Fibroblast of lung (primary cell): ENCODE data around the gene AKAP7. TPM values are rescaled to one million over a fixed set of nuclear protein-coding genes. Genes with fewer than 3 reads are reported as not detected.
A peak's percentile ranks its signal among the peaks of the same experiment; 100 is the strongest.

ENCODE experiments used
- DNase-seq, 2 donors: peaks; one replicate each; pipeline versions ENCODE4 v3.0.0 to v3.0.0-alpha.2; 2010; ENCODE audit warnings: low read depth in 2 of 2
- H2AFZ ChIP-seq: 2 replicates; pipeline ENCODE4 v1.5.1; 2012; ENCODE audit warnings: low read length, control low read depth, inconsistent platforms
- H3K27ac ChIP-seq: 2 replicates; pipeline ENCODE4 v1.5.1; 2011; ENCODE audit warnings: low read length, control low read depth; ENCODE audit not compliant: insufficient read depth
- H3K27me3 ChIP-seq: 2 replicates; pipeline ENCODE4 v1.5.1; 2011; ENCODE audit warnings: mild to moderate bottlenecking, low read length; ENCODE audit not compliant: control insufficient read depth, insufficient read depth
- H3K36me3 ChIP-seq: 2 replicates; pipeline ENCODE4 v1.5.1; 2011; ENCODE audit warnings: low read length; ENCODE audit not compliant: control insufficient read depth, insufficient read depth
- H3K4me1 ChIP-seq: 2 replicates; pipeline ENCODE4 v1.5.1; 2011; ENCODE audit warnings: low read length; ENCODE audit not compliant: control insufficient read depth, insufficient read depth; ENCODE audit errors: extremely low read depth
- H3K4me2 ChIP-seq: 2 replicates; pipeline ENCODE4 v1.5.1; 2011; ENCODE audit warnings: low read length, control low read depth; ENCODE audit not compliant: insufficient read depth; ENCODE audit errors: extremely low read depth
- H3K4me3 ChIP-seq, 4 experiments: fragments of 200-600 bp in 1 of 4; sonication (generic) in 1 of 4; replicated peaks in 1 of 4; 2 replicates each; pipeline ENCODE4 v1.5.1; 2011 to 2016; ENCODE audit warnings: low read length in 4 of 4, low read depth in 3 of 4, mild to moderate bottlenecking in 3 of 4, control low read depth in 2 of 4, inconsistent platforms in 1 of 4, mixed read lengths in 1 of 4; ENCODE audit not compliant: insufficient read depth in 1 of 4; ENCODE audit errors: control extremely low read depth in 1 of 4
- H3K79me2 ChIP-seq: 2 replicates; pipeline ENCODE4 v1.5.1; 2012; ENCODE audit warnings: mild to moderate bottlenecking, low read length, inconsistent platforms; ENCODE audit not compliant: control insufficient read depth, insufficient read depth
- H3K9ac ChIP-seq: 2 replicates; pipeline ENCODE4 v1.5.1; 2011; ENCODE audit warnings: mild to moderate bottlenecking, low read length, control low read depth; ENCODE audit not compliant: insufficient read depth
- H3K9me3 ChIP-seq: 2 replicates; pipeline ENCODE4 v1.5.1; 2012; ENCODE audit warnings: low read depth, low read length; ENCODE audit not compliant: control insufficient read depth, insufficient read depth
- H4K20me1 ChIP-seq: 2 replicates; pipeline ENCODE4 v1.5.1; 2011; ENCODE audit warnings: low read length; ENCODE audit not compliant: control insufficient read depth, insufficient read depth; ENCODE audit errors: extremely low read depth
- CTCF ChIP-seq, 2 donors: IDR thresholded peaks in 1 of 2; conservative IDR thresholded peaks in 1 of 2; 1 replicate in 1 of 2; 2 replicates in 1 of 2; pipeline ENCODE4 v1.5.1; 2011 to 2012; ENCODE audit warnings: low read length in 2 of 2, control low read depth in 1 of 2, inconsistent platforms in 1 of 2, low read depth in 1 of 2, mild to moderate bottlenecking in 1 of 2
- EZH2 ChIP-seq: IDR thresholded peaks from 2 replicates; pipeline ENCODE4 v1.5.1; 2012; ENCODE audit warnings: low read length, control low read depth, mild to moderate bottlenecking; ENCODE audit errors: missing control alignments
- polyA plus RNA-seq, 2 donors: library from polyadenylated mRNA; depleted of rRNA in 1 of 2; stranded (reverse) in 1 of 2; unstranded in 1 of 2; fragments of >200 nt; gene quantifications; 2 replicates each; pipeline ENCODE4 v1.2.1, GENCODE V29; 2011 to 2012; ENCODE audit warnings: missing spikeins in 1 of 2
- total RNA-seq: library from RNA; depleted of rRNA; stranded (reverse); fragments of >200 nt; gene quantifications from 2 replicates; pipeline ENCODE4 v1.2.1, GENCODE V29; 2014

Gene AKAP7
- total and polyA plus RNA-seq, 2 donors (not counting 1 experiment from before 2014, with no cell fraction given), result 3.1 to 5.8 TPM

GRCh38 chr6:131175564-131175963, 40.3 kb downstream of the AKAP7 start:
- H2AFZ ChIP-seq, result no peak overlapping the region
- H3K36me3 ChIP-seq, result no peaks in the 10 kb centered on the region
- H3K79me2 ChIP-seq, result no peaks in the 10 kb centered on the region
- no peak overlapping the region for H3K27ac ChIP-seq
- no peak overlapping the region for H3K4me2 ChIP-seq
- no peak for DNase-seq
- H4K20me1 ChIP-seq, result no peaks in the 10 kb centered on the region
- H3K9ac ChIP-seq, result no peak overlapping the region
- H3K4me1 ChIP-seq, result no peaks in the 10 kb centered on the region
- no peak for TF ChIP-seq CTCF (conservative IDR thresholded peaks at IDR 0.05 in 1 of 2, IDR thresholded peaks at IDR 0.05 in 1 of 2; ENCODE audit: low read depth in 1 of 2, low read length in 2 of 2)
- no peak for TF ChIP-seq EZH2
- H3K27me3 ChIP-seq, result no peaks in the 10 kb centered on the region
- H3K4me3 ChIP-seq, result no peak overlapping the region
- H3K9me3 ChIP-seq, result no peaks in the 10 kb centered on the region

GRCh38 chr6:131177996-131178395, 42.7 kb downstream of the AKAP7 start:
- Histone ChIP-seq H3K4me2 (no peak overlapping the region), H3K79me2 (no peaks in the 10 kb centered on the region), H3K9me3 (no peaks in the 10 kb centered on the region), H3K9ac (no peak overlapping the region), H4K20me1 (no peaks in the 10 kb centered on the region), H3K27me3 (no peaks in the 10 kb centered on the region), H2AFZ (no peak overlapping the region), H3K4me1 (no peaks in the 10 kb centered on the region), H3K36me3 (no peaks in the 10 kb centered on the region), H3K27ac (no peak overlapping the region), H3K4me3 (no peak overlapping the region)
- DNase-seq, result peak in 1 of 2 donors; percentile 6
- TF ChIP-seq CTCF (conservative IDR thresholded peaks at IDR 0.05 in 1 of 2, IDR thresholded peaks at IDR 0.05 in 1 of 2; ENCODE audit: low read depth in 1 of 2, low read length in 2 of 2), result no peak
- no peak for TF ChIP-seq EZH2

GRCh38 chr6:131182991-131183425, 47.7 kb downstream of the AKAP7 start:
- H3K9me3 ChIP-seq, result no peaks in the 10 kb centered on the region
- H2AFZ ChIP-seq, result peak overlapping the region; percentile 95
- no peak overlapping the region for H3K4me3 ChIP-seq
- H3K4me2 ChIP-seq, result peak overlapping the region; percentile 89
- no peaks in the 10 kb centered on the region for H3K4me1 ChIP-seq
- H3K9ac ChIP-seq, result no peak overlapping the region
- TF ChIP-seq EZH2, result no peak
- peak; percentile 65 to 69 for TF ChIP-seq CTCF (conservative IDR thresholded peaks at IDR 0.05 in 1 of 2, IDR thresholded peaks at IDR 0.05 in 1 of 2; ENCODE audit: low read depth in 1 of 2, low read length in 2 of 2)
- no peaks in the 10 kb centered on the region for H3K79me2 ChIP-seq
- H3K27me3 ChIP-seq, result no peaks in the 10 kb centered on the region
- DNase-seq, result peak; percentile 22 to 65
- no peaks in the 10 kb centered on the region for H4K20me1 ChIP-seq
- no peak overlapping the region for H3K27ac ChIP-seq
- no peaks in the 10 kb centered on the region for H3K36me3 ChIP-seq
